ENCODE measurements around the gene PCSK6.

Gene PCSK6

GRCh38 chr15:101489599-101490407 is at the start of gene PCSK6:
PCSK6 (minus strand) TSS chr15:101489707; CDS start chr15:101489670, 37 bp downstream.
- no peak for DNase-seq (ENCODE audit: low read depth)

- no peak for DNase-seq (ENCODE audit: low read depth)
Measured at GRCh38 chr15:101538996-101539395, 49.5 kb upstream of the PCSK6 start.

- DNase-seq (ENCODE audit: low read depth) = no peak
Measured at GRCh38 chr15:101538177-101538576, 48.7 kb upstream of the PCSK6 start.

GRCh38 chr15:101537483-101538080 is 48.1 kb upstream of the PCSK6 start:
- DNase-seq (ENCODE audit: low read depth) = no peak

GRCh38 chr15:101536875-101537405 is 47.4 kb upstream of the PCSK6 start:
- no peak for DNase-seq (ENCODE audit: low read depth)

GRCh38 chr15:101536166-101536874 is 46.8 kb upstream of the PCSK6 start:
- DNase-seq (ENCODE audit: low read depth) = no peak

GRCh38 chr15:101535170-101535902 is 45.8 kb upstream of the PCSK6 start:
- DNase-seq (ENCODE audit: low read depth) = no peak

- DNase-seq (ENCODE audit: low read depth) = no peak
Measured at GRCh38 chr15:101534376-101534970, 45.0 kb upstream of the PCSK6 start.

- DNase-seq (ENCODE audit: low read depth) = no peak
Measured at GRCh38 chr15:101533371-101534140, 44.0 kb upstream of the PCSK6 start.

- DNase-seq (ENCODE audit: low read depth) = no peak
Measured at GRCh38 chr15:101532865-101533264, 43.4 kb upstream of the PCSK6 start.

GRCh38 chr15:101531170-101531569 is 41.7 kb upstream of the PCSK6 start:
- DNase-seq (ENCODE audit: low read depth) = no peak

GRCh38 chr15:101530224-101530958 is 40.9 kb upstream of the PCSK6 start:
- no peak for DNase-seq (ENCODE audit: low read depth)

GRCh38 chr15:101528917-101529299 is 39.4 kb upstream of the PCSK6 start:
- DNase-seq (ENCODE audit: low read depth) = no peak

GRCh38 chr15:101528108-101528916 is 38.8 kb upstream of the PCSK6 start:
- DNase-seq (ENCODE audit: low read depth) = no peak

- no peak for DNase-seq (ENCODE audit: low read depth)
Measured at GRCh38 chr15:101526890-101527289, 37.4 kb upstream of the PCSK6 start.

- DNase-seq (ENCODE audit: low read depth) = no peak
Measured at GRCh38 chr15:101526442-101526841, 36.9 kb upstream of the PCSK6 start.

GRCh38 chr15:101526021-101526420 is 36.5 kb upstream of the PCSK6 start:
- DNase-seq (ENCODE audit: low read depth) = no peak

- DNase-seq (ENCODE audit: low read depth) = no peak
Measured at GRCh38 chr15:101525087-101525669, 35.7 kb upstream of the PCSK6 start.

GRCh38 chr15:101523560-101523940 is 34.0 kb upstream of the PCSK6 start:
- no peak for DNase-seq (ENCODE audit: low read depth)

All from HS-27A (cell line).